ENCODE data around the gene MTMR11. TPM values are rescaled to one million over a fixed set of nuclear protein-coding genes. Genes with fewer than 3 reads are reported as not detected.

Gene MTMR11
- total and polyA plus RNA-seq, 5 donors from 2014 or later = 0.13 to 0.98 (median 0.47) TPM

DNA sequence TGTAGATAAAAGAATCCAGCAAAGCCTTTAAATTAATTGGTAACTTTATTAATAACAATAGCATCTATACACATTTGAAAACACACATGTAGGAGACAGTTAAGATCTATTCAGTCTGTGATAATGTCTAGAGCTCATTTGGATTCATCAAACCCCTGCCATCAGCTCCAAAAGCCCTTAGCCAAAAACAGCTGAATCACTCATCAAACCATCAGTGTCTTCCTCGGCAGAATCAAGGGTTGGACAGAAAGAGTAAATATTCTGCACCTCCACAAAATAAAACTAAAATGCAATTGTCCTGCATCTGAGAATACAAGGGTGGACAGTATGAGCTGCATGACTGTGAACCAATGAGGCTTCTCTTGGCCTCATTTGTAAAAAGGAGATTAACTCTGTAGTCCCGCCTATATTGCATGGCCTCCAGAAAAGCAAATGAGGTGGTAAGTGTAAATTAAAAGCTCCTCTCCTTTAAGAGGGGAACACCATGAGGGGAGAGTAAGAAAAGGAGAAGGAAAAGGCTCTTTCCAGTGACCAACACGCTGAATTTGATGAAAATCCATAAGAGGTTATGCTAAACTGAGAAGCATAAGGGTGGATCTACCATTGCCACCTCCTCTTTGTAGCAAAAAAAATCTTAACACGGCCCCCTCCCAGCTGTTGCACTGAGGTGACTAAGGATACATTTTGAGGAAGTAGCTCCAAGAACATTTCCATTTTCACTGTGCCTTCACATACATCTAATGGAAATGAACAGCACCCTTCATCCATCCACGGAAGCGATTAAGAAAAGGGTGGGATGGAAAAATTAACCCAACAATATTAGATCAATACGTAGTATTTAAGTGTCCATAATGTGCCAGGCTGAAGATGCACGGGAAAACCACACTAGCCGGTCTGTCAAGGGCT is 52.0 kb downstream of the MTMR11 start:
- Mint-ChIP-seq H3K4me1 (peaks cover 2 to 20% (median 10%) of the 10 kb centered on the region in 4 donors), H3K9me3 (no peaks in the 10 kb centered on the region), H3K36me3 (no peaks in the 10 kb centered on the region), H3K27me3 (no peaks in the 10 kb centered on the region), H3K4me3 (no peak overlapping the region), H3K27ac (no peak overlapping the region)
- Histone ChIP-seq H3K36me3 (ENCODE audit: control insufficient read depth, insufficient read depth, low read length) (no peaks in the 10 kb centered on the region), H3K4me1 (ENCODE audit: control insufficient read depth, insufficient read depth, low read length, poor library complexity, severe bottlenecking) (peaks cover 34% of the 10 kb centered on the region), H3K4me3 (ENCODE audit: low read depth, low read length) (peak overlapping the region; percentile 96), H3K27me3 (ENCODE audit: control insufficient read depth, insufficient read depth, low read length) (no peaks in the 10 kb centered on the region), H3K27ac (ENCODE audit: insufficient read depth, low read length, poor library complexity, severe bottlenecking) (peak overlapping the region; percentile 95), H3K9me3 (ENCODE audit: control insufficient read depth in 2 of 2, low read length in 2 of 2) (no peaks in the 10 kb centered on the region)
- ATAC-seq (ENCODE audit: low read depth in 2 of 2) = no peak
- DNase-seq = peak in 1 of 3 donors; percentile 63

DNA sequence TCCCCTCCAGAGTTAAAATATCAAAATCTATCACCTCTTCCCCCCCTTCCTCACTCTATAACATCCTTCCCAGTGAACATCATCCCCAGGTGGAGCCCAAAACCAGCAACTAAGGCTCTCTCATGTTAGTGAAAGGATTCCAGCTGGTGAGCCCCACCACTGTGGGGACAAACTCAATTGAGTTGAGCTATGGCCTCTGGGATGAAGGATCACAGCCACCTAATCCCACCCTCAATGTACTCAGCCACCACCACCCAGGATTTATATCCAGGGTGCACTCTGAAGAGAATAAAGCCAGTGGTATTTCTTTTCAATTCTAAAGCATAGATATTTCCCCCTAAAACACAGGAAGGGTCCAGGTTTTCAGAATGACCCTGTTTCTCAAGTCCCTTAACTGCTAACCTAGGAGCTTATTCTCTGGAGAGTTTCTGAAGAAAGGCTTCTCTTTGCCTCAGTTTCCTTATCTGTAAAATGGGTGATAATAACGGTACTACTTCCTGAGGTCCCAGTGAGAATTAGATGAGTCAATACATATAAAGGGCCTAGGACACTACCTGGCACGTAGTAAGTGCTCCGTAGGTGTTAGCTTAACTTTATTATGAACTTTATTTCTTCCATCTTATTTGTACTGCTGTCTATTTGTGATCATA is 53.0 kb downstream of the MTMR11 start:
- Mint-ChIP-seq H3K27ac (peak overlapping the region in 1 of 3 donors; percentile 45), H3K4me3 (peak overlapping the region in 2 of 4 donors; percentile 14 to 22), H3K27me3 (no peaks in the 10 kb centered on the region), H3K36me3 (no peaks in the 10 kb centered on the region), H3K4me1 (peaks cover 7 to 28% (median 16%) of the 10 kb centered on the region in 4 donors), H3K9me3 (no peaks in the 10 kb centered on the region)
- Histone ChIP-seq H3K27ac (ENCODE audit: insufficient read depth, low read length, poor library complexity, severe bottlenecking) (peak overlapping the region; percentile 34), H3K4me1 (ENCODE audit: control insufficient read depth, insufficient read depth, low read length, poor library complexity, severe bottlenecking) (peaks cover 42% of the 10 kb centered on the region), H3K36me3 (ENCODE audit: control insufficient read depth, insufficient read depth, low read length) (no peaks in the 10 kb centered on the region), H3K27me3 (ENCODE audit: control insufficient read depth, insufficient read depth, low read length) (no peaks in the 10 kb centered on the region), H3K4me3 (ENCODE audit: low read depth, low read length) (peak overlapping the region; percentile 96), H3K9me3 (ENCODE audit: control insufficient read depth in 2 of 2, low read length in 2 of 2) (no peaks in the 10 kb centered on the region)
- ATAC-seq (ENCODE audit: low read depth in 2 of 2) (no peak), DNase-seq (no peak)

DNA sequence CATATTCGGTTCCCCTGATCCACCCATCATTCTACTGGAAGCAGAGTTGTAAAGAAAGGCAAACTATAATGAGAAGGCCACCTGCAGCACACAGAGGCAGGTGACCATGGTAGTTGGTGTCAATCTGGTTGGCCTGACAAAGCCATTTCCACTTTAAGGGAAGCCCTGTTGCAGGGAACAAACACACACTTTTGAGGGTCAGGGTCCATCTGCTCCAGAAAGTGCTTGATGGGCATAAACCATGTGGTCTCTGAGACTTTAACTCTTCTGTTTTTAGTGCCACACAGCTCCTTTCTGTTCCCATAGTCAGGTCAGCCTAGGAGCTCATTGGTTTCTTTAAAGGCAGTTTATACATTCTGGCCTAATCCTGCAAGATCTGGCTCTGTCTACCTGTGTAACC is 54.8 kb downstream of the MTMR11 start:
- Histone ChIP-seq H3K27me3 (ENCODE audit: control insufficient read depth, insufficient read depth, low read length) (no peaks in the 10 kb centered on the region), H3K36me3 (ENCODE audit: control insufficient read depth, insufficient read depth, low read length) (no peaks in the 10 kb centered on the region), H3K27ac (ENCODE audit: insufficient read depth, low read length, poor library complexity, severe bottlenecking) (no peak overlapping the region), H3K4me3 (ENCODE audit: low read depth, low read length) (no peak overlapping the region), H3K4me1 (ENCODE audit: control insufficient read depth, insufficient read depth, low read length, poor library complexity, severe bottlenecking) (peaks cover 37% of the 10 kb centered on the region), H3K9me3 (ENCODE audit: control insufficient read depth in 2 of 2, low read length in 2 of 2) (no peaks in the 10 kb centered on the region)
- Mint-ChIP-seq H3K36me3 (no peaks in the 10 kb centered on the region), H3K4me1 (peaks cover 7 to 29% (median 16%) of the 10 kb centered on the region in 4 donors), H3K27me3 (no peaks in the 10 kb centered on the region), H3K27ac (peak overlapping the region; percentile 16 to 88 (median 47)), H3K4me3 (peak overlapping the region in 2 of 4 donors; percentile 20 to 52), H3K9me3 (no peaks in the 10 kb centered on the region)
- ATAC-seq (ENCODE audit: low read depth in 2 of 2) (no peak), DNase-seq (no peak)

DNA sequence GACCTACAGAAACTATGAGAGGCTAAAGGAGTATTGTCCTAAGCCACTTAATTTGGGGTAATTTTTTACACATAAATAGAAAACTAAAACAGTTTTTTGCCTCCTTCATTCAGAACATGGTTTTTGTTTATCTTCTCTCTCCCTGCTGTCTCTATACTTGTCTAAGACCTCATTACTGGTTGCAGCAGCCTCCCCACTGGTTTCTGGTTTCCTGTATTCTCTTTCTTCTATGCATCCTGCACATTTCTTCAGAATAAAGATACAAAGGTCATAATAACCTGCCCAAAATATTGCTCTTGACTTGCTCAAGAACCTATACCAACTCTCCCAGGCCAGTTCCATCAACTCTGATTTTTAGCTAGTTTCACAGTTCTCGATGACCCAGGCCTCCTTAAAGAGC is 57.1 kb downstream of the MTMR11 start:
- Histone ChIP-seq H3K4me1 (ENCODE audit: control insufficient read depth, insufficient read depth, low read length, poor library complexity, severe bottlenecking) (peaks cover 26% of the 10 kb centered on the region), H3K27me3 (ENCODE audit: control insufficient read depth, insufficient read depth, low read length) (no peaks in the 10 kb centered on the region), H3K4me3 (ENCODE audit: low read depth, low read length) (peak overlapping the region; percentile 22), H3K9me3 (ENCODE audit: control insufficient read depth in 2 of 2, low read length in 2 of 2) (no peaks in the 10 kb centered on the region), H3K27ac (ENCODE audit: insufficient read depth, low read length, poor library complexity, severe bottlenecking) (peak overlapping the region; percentile 55), H3K36me3 (ENCODE audit: control insufficient read depth, insufficient read depth, low read length) (no peaks in the 10 kb centered on the region)
- Mint-ChIP-seq H3K4me1 (peaks cover 7 to 29% (median 16%) of the 10 kb centered on the region in 4 donors), H3K27me3 (no peaks in the 10 kb centered on the region), H3K9me3 (no peaks in the 10 kb centered on the region), H3K36me3 (no peaks in the 10 kb centered on the region), H3K4me3 (peak overlapping the region in 3 of 4 donors; percentile 2 to 39 (median 36)), H3K27ac (peak overlapping the region; percentile 33 to 95 (median 42))
- ATAC-seq (ENCODE audit: low read depth in 2 of 2) (peak; percentile 83 to 91), DNase-seq (peak in 2 of 3 donors; percentile 53 to 78)

Other genes with a start within 250 kb of the MTMR11 start
- gene FCGR1A, start 154.2 kb downstream of the MTMR11 start, total RNA-seq = not detected
- not detected for gene FCGR1A, start 154.2 kb downstream of the MTMR11 start, polyA plus RNA-seq
- gene BOLA1, start 37.3 kb downstream of the MTMR11 start, total RNA-seq = 6.2 TPM
- gene BOLA1, start 37.3 kb downstream of the MTMR11 start, polyA plus RNA-seq = 10 to 100 TPM; 37.9 to 47.8 (median 39.5) TPM
- gene SV2A, start 19.0 kb downstream of the MTMR11 start, total RNA-seq = 3.3 TPM
- gene SV2A, start 19.0 kb downstream of the MTMR11 start, polyA plus RNA-seq = 1 to 10 TPM in 3 of 4 donors, under 1 TPM in 1; 0.91 to 2.7 (median 1.4) TPM
- 56.0 TPM for gene SF3B4, start 9.1 kb downstream of the MTMR11 start, total RNA-seq
- 100 to 1,000 TPM in 1 of 4 donors, 10 to 100 TPM in 3; 81.8 to 103 (median 87.4) TPM for gene SF3B4, start 9.1 kb downstream of the MTMR11 start, polyA plus RNA-seq
- 6.7 TPM for gene OTUD7B, start 73.8 kb upstream of the MTMR11 start, total RNA-seq
- 1 to 10 TPM in 2 of 4 donors, under 1 TPM in 2; 0.57 to 1.3 (median 1.1) TPM for gene OTUD7B, start 73.8 kb upstream of the MTMR11 start, polyA plus RNA-seq
- 23.4 TPM for gene VPS45, start 130.9 kb upstream of the MTMR11 start, total RNA-seq
- gene VPS45, start 130.9 kb upstream of the MTMR11 start, polyA plus RNA-seq = 10 to 100 TPM; 25.8 to 27.8 (median 26.3) TPM
- gene PLEKHO1, start 213.0 kb upstream of the MTMR11 start, total RNA-seq = 61.0 TPM
- gene PLEKHO1, start 213.0 kb upstream of the MTMR11 start, polyA plus RNA-seq = 10 to 100 TPM; 21.5 to 31.5 (median 27.5) TPM